Measurements from ENCODE around the gene MRPL36.

Gene MRPL36

GRCh38 chr5:1831257-1831656, 31.6 kb upstream of the MRPL36 start:
- H3K27ac ChIP-seq, result no peak overlapping the region
- no peak overlapping the region for H3K4me3 ChIP-seq
- DNase-seq (ENCODE audit: low spot score), result peak; percentile 35
- TF ChIP-seq, protein P1, sequence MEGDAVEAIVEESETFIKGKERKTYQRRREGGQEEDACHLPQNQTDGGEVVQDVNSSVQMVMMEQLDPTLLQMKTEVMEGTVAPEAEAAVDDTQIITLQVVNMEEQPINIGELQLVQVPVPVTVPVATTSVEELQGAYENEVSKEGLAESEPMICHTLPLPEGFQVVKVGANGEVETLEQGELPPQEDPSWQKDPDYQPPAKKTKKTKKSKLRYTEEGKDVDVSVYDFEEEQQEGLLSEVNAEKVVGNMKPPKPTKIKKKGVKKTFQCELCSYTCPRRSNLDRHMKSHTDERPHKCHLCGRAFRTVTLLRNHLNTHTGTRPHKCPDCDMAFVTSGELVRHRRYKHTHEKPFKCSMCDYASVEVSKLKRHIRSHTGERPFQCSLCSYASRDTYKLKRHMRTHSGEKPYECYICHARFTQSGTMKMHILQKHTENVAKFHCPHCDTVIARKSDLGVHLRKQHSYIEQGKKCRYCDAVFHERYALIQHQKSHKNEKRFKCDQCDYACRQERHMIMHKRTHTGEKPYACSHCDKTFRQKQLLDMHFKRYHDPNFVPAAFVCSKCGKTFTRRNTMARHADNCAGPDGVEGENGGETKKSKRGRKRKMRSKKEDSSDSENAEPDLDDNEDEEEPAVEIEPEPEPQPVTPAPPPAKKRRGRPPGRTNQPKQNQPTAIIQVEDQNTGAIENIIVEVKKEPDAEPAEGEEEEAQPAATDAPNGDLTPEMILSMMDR (IDR thresholded peaks at IDR 0.05), result no peak

DNA sequence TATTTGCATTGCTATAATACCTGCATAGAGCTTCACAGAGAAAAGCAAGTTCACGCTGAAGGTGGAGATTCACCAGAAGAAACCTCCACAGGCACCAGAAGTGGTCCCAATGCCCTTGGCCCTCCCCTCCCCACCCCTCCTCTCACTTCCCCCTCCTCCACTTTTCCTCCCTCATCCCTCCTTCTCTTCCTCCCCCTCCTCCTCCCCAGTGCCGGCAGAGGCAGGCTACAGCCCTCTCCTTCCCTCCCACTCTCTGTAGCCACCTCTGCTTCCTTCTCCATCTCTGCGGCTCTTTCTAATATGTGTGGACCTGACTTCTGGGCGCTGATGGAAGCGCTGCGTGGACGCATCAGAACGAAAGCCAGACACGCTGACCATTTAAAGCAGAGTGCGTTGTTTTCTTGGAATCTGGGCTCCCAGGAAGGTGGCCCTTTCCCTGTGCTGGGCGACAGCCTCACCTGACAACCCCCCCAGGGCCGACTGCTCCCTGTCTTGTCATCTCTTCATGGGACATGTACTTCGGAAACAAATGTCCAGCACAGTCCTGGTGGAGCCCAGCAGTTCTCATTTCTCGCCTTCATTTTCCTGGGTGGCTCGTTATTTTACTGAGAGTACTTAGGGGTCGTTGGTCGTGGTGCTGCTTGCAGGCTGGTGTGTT, 31.1 kb upstream of the MRPL36 start:
- no peak overlapping the region for H3K4me3 ChIP-seq
- no peak overlapping the region for H3K27ac ChIP-seq
- peak; percentile 55 for DNase-seq (ENCODE audit: low spot score)
- TF ChIP-seq, protein P1 (IDR thresholded peaks at IDR 0.05), result no peak

DNA sequence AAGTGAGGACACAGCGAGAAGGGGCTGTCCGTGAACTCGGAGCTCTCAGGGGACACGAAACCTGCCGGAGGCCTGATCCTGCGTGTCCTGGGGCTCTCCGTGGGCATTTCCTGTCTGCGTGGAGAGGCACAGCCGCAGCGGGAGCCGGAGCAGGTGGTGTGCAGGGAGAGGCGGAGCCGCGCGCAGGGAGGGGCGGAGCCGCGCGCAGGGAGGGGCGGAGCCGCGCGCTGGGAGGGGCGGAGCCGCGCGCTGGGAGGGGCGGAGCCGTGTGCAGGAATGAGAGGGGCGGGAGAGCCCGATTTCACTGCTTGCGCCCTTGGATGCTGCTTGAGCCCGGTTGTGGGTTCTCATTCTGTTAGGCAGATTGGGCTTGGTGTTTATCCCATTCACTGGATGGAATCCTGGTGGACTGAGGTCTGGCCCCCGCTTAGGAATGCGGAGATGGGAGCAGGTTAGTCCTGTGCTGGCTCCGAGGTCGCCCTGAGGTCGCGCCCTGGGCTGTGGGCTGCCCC, 28.3 kb upstream of the MRPL36 start:
- TF ChIP-seq, protein P1 (IDR thresholded peaks at IDR 0.05), result no peak
- H3K27ac ChIP-seq, result no peak overlapping the region
- DNase-seq (ENCODE audit: low spot score), result peak; percentile 66
- no peak overlapping the region for H3K4me3 ChIP-seq

DNA sequence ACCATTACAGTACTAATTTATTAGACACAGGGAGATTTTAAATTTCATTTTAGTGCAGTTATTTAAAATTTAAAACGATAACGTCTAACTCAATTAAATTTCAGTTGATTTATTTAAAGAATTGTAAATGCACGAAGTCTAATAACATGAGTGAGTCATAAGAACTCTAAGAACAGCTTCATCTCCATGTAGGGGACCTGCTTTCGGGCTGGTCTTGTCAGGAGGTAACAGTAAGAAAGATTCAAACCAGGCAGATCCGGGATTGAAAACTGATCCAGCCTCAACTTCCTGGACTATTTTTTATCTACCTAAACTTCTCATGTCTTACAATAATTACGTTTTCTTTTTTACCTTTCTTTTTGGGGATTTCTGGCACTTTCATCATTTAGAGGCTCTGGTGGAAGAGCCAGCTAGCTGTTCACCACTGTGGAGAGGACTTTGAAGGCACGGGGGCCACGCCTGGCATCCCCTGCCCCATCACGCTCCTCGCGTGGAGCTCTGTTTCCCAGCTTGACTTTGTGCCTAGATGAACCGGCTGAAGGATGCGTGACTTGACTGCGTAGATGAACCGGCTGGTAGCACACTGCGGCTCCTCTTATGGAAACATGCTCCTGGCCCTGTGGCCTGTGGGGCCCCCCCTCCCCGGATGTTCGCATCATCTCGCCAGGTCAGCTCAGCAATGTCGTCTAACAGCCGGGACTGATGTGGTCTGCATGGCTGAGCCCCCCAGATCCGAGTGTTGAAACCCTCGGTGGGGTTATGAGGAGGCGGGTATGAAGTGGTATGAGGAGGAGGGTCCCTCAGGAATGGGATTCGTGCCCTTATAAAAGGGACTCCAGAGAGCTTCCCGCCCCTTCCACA, 27.6 kb upstream of the MRPL36 start:
- H3K4me3 ChIP-seq, result no peak overlapping the region
- H3K27ac ChIP-seq, result no peak overlapping the region
- peak; percentile 52 for DNase-seq (ENCODE audit: low spot score)
- TF ChIP-seq, protein P1 (IDR thresholded peaks at IDR 0.05), result no peak

GRCh38 chr5:1826235-1826980, 26.8 kb upstream of the MRPL36 start:
- DNase-seq (ENCODE audit: low spot score), result peak; percentile 59
- no peak overlapping the region for H3K4me3 ChIP-seq
- TF ChIP-seq, protein P1 (IDR thresholded peaks at IDR 0.05), result no peak
- no peak overlapping the region for H3K27ac ChIP-seq

- DNase-seq (ENCODE audit: low spot score), result peak; percentile 64
- Histone ChIP-seq H3K4me3 (no peak overlapping the region), H3K27ac (no peak overlapping the region)
- TF ChIP-seq, protein P1 (IDR thresholded peaks at IDR 0.05), result no peak
Observed at GRCh38 chr5:1824903-1825841, 25.5 kb upstream of the MRPL36 start.

Data from coronary artery (tissue), 2 donors.